Activated naive CD8-positive, alpha-beta T cell treated with anti-CD3 and anti-CD28 coated beads, Interleukin-2, amount 50 U/mL, for 24 hours (primary cell): ENCODE results near the gene ARHGAP30.
"Not testable (repeated sequence)": the region's sequence is repeated elsewhere in the genome, so short reads cannot be mapped to it uniquely, and the experiment has no call there.

ENCODE experiments used
- ATAC-seq: fragments of 150-1000 bp; cut with Tn5 transposase; one replicate; pipeline ENCODE4 v1.10.0; 2021
- DNase-seq: peaks from one replicate; pipeline ENCODE4 v3.0.0; 2021
- H3K27ac Mint-ChIP-seq: one replicate; pipeline ENCODE4 v1.8.0; 2021; ENCODE audit warnings: mild to moderate bottlenecking, mixed read lengths
- H3K27me3 Mint-ChIP-seq: one replicate; pipeline ENCODE4 v1.8.0; 2021; ENCODE audit warnings: mixed read lengths
- H3K36me3 Mint-ChIP-seq: one replicate; pipeline ENCODE4 v1.8.0; 2021; ENCODE audit warnings: low read depth, mixed read lengths
- H3K4me1 Mint-ChIP-seq: one replicate; pipeline ENCODE4 v1.8.0; 2021; ENCODE audit warnings: mixed read lengths
- H3K4me3 Mint-ChIP-seq: one replicate; pipeline ENCODE4 v1.8.0; 2021; ENCODE audit warnings: mild to moderate bottlenecking, moderate library complexity, mixed read lengths
- H3K9me3 Mint-ChIP-seq: one replicate; pipeline ENCODE4 v1.8.0; 2021; ENCODE audit warnings: mixed read lengths

ARHGAP30 gene

GRCh38 chr1:161046605-161047228 lies 23.0 kb downstream of the ARHGAP30 start:
- H3K4me3 Mint-ChIP-seq: peak overlapping the region; percentile 91
- H3K36me3 Mint-ChIP-seq: peaks cover 69% of the 10 kb centered on the region
- ATAC-seq (no peak), DNase-seq (no peak)
- H3K27ac Mint-ChIP-seq: peak overlapping the region; percentile 98
- peaks cover 4% of the 10 kb centered on the region for H3K9me3 Mint-ChIP-seq
- H3K4me1 Mint-ChIP-seq: peaks cover 41% of the 10 kb centered on the region
- no peaks in the 10 kb centered on the region for H3K27me3 Mint-ChIP-seq

GRCh38 chr1:161045736-161046604 lies 23.7 kb downstream of the ARHGAP30 start, which contains the start of gene USF1:
USF1 (minus strand) TSS chr1:161045977; CDS start chr1:161043275, 2,702 bp downstream.
- Mint-ChIP-seq H3K4me3 (peak within 1 kb of the TSS; percentile 91), H3K27ac (peak within 1 kb of the TSS; percentile 98), H3K36me3 (peaks cover 74% of the 10 kb centered on the region), H3K4me1 (peaks cover 44% of the 10 kb centered on the region), H3K27me3 (no peaks in the 10 kb centered on the region), H3K9me3 (peaks cover 4% of the 10 kb centered on the region)
- DNase-seq (peak; percentile 91), ATAC-seq (peak; percentile 76)

- Mint-ChIP-seq H3K36me3 (peaks cover 77% of the 10 kb centered on the region), H3K27ac (peak overlapping the region; percentile 98), H3K4me1 (peaks cover 48% of the 10 kb centered on the region), H3K9me3 (peaks cover 4% of the 10 kb centered on the region), H3K27me3 (no peaks in the 10 kb centered on the region), H3K4me3 (peak overlapping the region; percentile 91)
- ATAC-seq: peak; percentile 71
- peak; percentile 71 for DNase-seq
These were observed 24.6 kb downstream of the ARHGAP30 start for GRCh38 chr1:161044908-161045735.

- no peaks in the 10 kb centered on the region for H3K27me3 Mint-ChIP-seq
- H3K36me3 Mint-ChIP-seq: peaks cover 76% of the 10 kb centered on the region
- peak overlapping the region; percentile 91 for H3K4me3 Mint-ChIP-seq
- no peak for DNase-seq
- ATAC-seq: no peak
- peak overlapping the region; percentile 96 for H3K27ac Mint-ChIP-seq
- H3K4me1 Mint-ChIP-seq: peaks cover 54% of the 10 kb centered on the region
- H3K9me3 Mint-ChIP-seq: peaks cover 4% of the 10 kb centered on the region
These were observed 25.2 kb downstream of the ARHGAP30 start for GRCh38 chr1:161044535-161044907.

GRCh38 chr1:161039546-161039945 lies 30.1 kb downstream of the ARHGAP30 start:
- Mint-ChIP-seq H3K4me3 (peak overlapping the region; percentile 88), H3K36me3 (peaks cover 49% of the 10 kb centered on the region), H3K27me3 (no peaks in the 10 kb centered on the region), H3K27ac (peak overlapping the region; percentile 91), H3K4me1 (peaks cover 61% of the 10 kb centered on the region), H3K9me3 (no peaks in the 10 kb centered on the region)
- ATAC-seq (no peak), DNase-seq (no peak)

GRCh38 chr1:161039154-161039545 lies 30.5 kb downstream of the ARHGAP30 start:
- DNase-seq: no peak
- Mint-ChIP-seq H3K27ac (peak overlapping the region; percentile 91), H3K4me3 (peak overlapping the region; percentile 88), H3K4me1 (peaks cover 60% of the 10 kb centered on the region), H3K9me3 (no peaks in the 10 kb centered on the region), H3K27me3 (no peaks in the 10 kb centered on the region), H3K36me3 (peaks cover 45% of the 10 kb centered on the region)
- ATAC-seq: no peak

- no peaks in the 10 kb centered on the region for H3K9me3 Mint-ChIP-seq
These were observed 31.1 kb downstream of the ARHGAP30 start, which contains the start of gene TSTD1 for GRCh38 chr1:161038523-161039153. TSTD1 (minus strand) TSS chr1:161038964; CDS start chr1:161038889, 75 bp downstream.

GRCh38 chr1:161037661-161038522 lies 31.8 kb downstream of the ARHGAP30 start:
- ATAC-seq (no peak), DNase-seq (no peak)
- Mint-ChIP-seq H3K36me3 (peaks cover 42% of the 10 kb centered on the region), H3K9me3 (no peaks in the 10 kb centered on the region), H3K4me1 (peaks cover 65% of the 10 kb centered on the region), H3K27me3 (no peaks in the 10 kb centered on the region), H3K4me3 (peak overlapping the region; percentile 88), H3K27ac (peak overlapping the region; percentile 91)

More at GRCh38 chr1:161038523-161039153, 31.1 kb downstream of the ARHGAP30 start, which contains the start of gene TSTD1:
- Mint-ChIP-seq H3K27me3 (no peaks in the 10 kb centered on the region), H3K4me3 (peak within 1 kb of the TSS; percentile 88), H3K27ac (peak within 1 kb of the TSS; percentile 91), H3K4me1 (peaks cover 61% of the 10 kb centered on the region), H3K36me3 (peaks cover 45% of the 10 kb centered on the region)
- peak; percentile 89 for DNase-seq
- peak; percentile 87 for ATAC-seq

- Mint-ChIP-seq H3K4me3 (no peak overlapping the region), H3K36me3 (peaks cover 24% of the 10 kb centered on the region), H3K4me1 (peaks cover 57% of the 10 kb centered on the region), H3K27ac (peak overlapping the region; percentile 68), H3K9me3 (no peaks in the 10 kb centered on the region), H3K27me3 (no peaks in the 10 kb centered on the region)
- DNase-seq (no peak), ATAC-seq (peak; percentile 42)
These were observed 35.9 kb downstream of the ARHGAP30 start for GRCh38 chr1:161033751-161034150.

GRCh38 chr1:161032409-161032808 lies 37.3 kb downstream of the ARHGAP30 start:
- no peak for DNase-seq
- peaks cover 29% of the 10 kb centered on the region for H3K36me3 Mint-ChIP-seq
- peak overlapping the region; percentile 39 for H3K4me3 Mint-ChIP-seq
- peak overlapping the region; percentile 68 for H3K27ac Mint-ChIP-seq
- H3K27me3 Mint-ChIP-seq: no peaks in the 10 kb centered on the region
- no peak for ATAC-seq
- peaks cover 51% of the 10 kb centered on the region for H3K4me1 Mint-ChIP-seq
- no peaks in the 10 kb centered on the region for H3K9me3 Mint-ChIP-seq

GRCh38 chr1:161031874-161032273 lies 37.8 kb downstream of the ARHGAP30 start:
- peak overlapping the region; percentile 68 for H3K27ac Mint-ChIP-seq
- DNase-seq: no peak
- peaks cover 30% of the 10 kb centered on the region for H3K36me3 Mint-ChIP-seq
- no peaks in the 10 kb centered on the region for H3K27me3 Mint-ChIP-seq
- H3K4me1 Mint-ChIP-seq: peaks cover 51% of the 10 kb centered on the region
- no peak overlapping the region for H3K4me3 Mint-ChIP-seq
- ATAC-seq: no peak
- H3K9me3 Mint-ChIP-seq: peaks cover 5% of the 10 kb centered on the region

- not testable (repeated sequence) for H3K27me3 Mint-ChIP-seq, H3K9me3 Mint-ChIP-seq, ATAC-seq, H3K4me3 Mint-ChIP-seq, DNase-seq, H3K27ac Mint-ChIP-seq
- H3K36me3 Mint-ChIP-seq: peaks cover 32% of the 10 kb centered on the region
- H3K4me1 Mint-ChIP-seq: peaks cover 40% of the 10 kb centered on the region
These were observed 40.2 kb downstream of the ARHGAP30 start for GRCh38 chr1:161029466-161029865.

GRCh38 chr1:161026954-161027353 lies 42.7 kb downstream of the ARHGAP30 start:
- Mint-ChIP-seq H3K36me3 (peaks cover 29% of the 10 kb centered on the region), H3K4me1 (peaks cover 21% of the 10 kb centered on the region), H3K27ac (peak overlapping the region; percentile 49)
- DNase-seq, H3K27me3 Mint-ChIP-seq, H3K4me3 Mint-ChIP-seq, H3K9me3 Mint-ChIP-seq: not testable (repeated sequence)
- peak; percentile 52 for ATAC-seq
